ENCODE data around the gene NT5C.

Gene NT5C

DNA sequence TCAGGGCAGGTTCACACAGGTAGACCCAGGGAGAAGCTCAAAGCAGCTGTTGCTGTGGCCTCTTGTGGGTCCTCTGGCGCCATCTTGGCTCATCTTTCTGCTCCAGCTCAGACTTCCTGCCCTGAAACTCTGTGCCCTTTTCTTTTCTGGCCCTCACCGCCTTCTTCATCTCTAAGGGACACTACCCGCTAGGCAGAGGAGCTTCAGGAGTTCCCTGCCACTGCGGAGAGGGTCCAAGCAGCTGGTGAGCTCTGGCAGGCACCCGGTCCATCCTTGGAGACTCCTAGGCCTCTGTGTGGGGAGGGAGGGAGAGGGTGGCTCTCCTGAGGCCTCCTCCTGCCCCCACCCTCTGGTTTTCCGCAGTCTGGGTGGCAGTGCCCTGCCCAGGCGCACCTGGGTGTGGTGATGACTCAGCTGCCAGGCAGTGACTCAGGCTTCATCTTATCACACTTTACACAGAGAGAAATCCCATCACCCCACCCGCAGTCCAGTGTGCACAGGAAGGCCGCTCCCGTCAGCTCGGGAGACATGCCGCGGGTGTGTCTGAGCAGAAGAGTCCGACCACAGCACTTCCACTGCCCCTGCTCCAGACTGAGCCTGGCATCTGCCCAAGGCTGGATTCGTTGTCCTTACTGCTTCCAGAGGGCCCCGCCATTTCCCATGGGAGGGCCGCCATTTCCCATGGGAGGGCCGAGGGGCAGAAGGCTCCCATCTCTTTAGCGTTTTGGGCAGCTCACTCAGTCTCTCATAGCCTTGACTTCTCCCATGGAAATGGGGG lies 7.3 kb downstream of the NT5C start:
- peak; percentile 96 for FAIRE-seq
- DNase-seq (ENCODE audit: insufficient read length, low spot score): peak; percentile 97

DNA sequence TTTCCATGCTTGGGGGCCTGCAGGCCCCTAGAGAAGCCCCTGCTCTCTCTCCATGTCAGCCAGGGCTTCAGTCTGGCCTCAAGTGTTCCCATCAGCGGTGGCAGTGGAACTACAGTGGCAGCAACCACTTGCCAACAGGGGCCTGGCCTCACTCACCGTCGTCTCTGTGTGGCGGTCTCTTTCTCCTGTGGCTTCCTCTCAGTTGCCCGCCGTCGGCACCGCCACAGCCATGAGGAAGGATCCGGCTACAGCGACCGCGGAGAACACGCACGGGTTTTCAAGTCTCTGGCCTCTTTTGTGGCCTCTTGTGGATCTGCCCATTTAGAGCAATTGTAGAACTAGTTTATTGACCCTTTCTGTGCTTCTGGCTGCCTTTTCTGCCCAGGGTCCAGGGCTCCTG lies 13.2 kb downstream of the NT5C start:
- no peak for FAIRE-seq
- DNase-seq (ENCODE audit: insufficient read length, low spot score): no peak

DNA sequence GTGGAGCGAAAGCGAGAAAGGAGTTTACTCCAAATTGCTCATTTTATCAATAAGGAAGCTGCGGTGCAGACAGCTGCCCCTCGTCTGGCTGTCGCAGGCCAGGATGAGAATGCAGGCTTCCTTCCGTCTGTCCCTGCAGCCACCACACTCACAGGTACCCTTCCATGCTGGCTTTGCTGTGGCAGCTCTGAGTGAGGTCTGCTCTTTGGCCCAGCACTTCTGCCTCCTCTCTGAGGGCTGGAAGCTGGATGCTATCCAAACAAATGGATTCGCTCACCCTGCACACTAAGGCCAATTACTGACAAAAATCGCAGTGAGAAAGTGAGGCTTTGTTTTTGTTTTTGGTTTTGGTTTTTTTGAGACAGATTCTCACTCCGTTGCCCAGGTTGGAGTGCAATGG lies 14.8 kb downstream of the NT5C start:
- FAIRE-seq (no peak), DNase-seq (ENCODE audit: insufficient read length, low spot score) (no peak)

DNA sequence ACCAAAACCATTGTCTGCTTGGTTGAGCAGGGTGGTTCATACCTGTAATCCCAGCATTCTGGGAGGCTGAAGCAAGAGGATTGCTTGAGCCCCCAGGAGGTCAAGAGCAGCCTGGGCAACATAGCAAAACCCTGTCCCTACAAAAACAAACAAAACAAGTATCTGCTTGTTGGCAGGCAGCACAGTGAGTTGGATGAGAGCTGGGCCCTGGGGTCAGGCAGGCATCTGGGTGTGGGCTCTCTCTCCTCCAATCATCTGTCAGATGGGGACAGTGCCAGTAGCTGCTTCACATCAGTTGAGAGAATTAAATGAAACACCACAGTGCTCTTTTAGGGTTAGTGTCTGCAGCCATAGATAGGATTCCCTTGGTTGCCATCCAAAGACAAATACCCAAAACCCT lies 16.0 kb downstream of the NT5C start:
- FAIRE-seq: no peak
- DNase-seq (ENCODE audit: insufficient read length, low spot score): no peak

DNA sequence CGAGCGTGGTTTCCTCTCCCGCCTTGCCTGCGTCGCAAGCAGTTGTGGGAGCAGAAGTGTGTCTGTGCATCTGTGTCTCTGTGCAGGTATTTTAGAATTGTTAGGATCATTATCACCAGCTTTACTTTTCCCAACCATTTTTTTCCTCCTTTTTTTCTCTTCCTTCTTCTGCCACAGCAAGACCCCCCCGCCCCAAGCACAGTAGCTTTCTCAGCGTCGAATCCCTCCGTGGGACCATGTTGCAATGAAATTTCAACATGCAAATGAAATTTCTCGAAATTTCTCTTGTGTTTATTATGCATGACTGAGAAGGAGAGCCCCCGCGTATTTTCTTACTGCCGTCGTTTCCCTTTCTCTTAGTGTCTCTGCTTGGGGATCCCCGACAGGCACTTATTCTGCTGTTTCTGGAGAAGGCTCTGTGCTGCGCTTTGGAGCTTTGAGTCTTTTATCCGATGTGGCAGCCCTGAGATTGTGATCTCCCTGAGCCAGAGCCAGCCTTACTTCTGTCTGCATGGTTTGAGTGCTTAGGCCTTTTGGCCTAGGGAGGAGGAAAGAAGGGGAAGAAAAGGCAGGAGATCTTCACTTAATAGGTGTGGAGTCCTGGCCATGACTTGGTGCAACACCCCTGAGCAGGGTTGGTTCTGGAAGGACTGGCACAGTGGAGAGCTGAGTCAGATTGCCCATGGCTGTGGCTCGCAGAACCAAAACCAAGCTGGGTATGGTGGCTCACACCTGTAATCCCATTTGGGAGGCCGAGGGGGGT lies 16.8 kb downstream of the NT5C start:
- FAIRE-seq: no peak
- DNase-seq (ENCODE audit: insufficient read length, low spot score): no peak

DNA sequence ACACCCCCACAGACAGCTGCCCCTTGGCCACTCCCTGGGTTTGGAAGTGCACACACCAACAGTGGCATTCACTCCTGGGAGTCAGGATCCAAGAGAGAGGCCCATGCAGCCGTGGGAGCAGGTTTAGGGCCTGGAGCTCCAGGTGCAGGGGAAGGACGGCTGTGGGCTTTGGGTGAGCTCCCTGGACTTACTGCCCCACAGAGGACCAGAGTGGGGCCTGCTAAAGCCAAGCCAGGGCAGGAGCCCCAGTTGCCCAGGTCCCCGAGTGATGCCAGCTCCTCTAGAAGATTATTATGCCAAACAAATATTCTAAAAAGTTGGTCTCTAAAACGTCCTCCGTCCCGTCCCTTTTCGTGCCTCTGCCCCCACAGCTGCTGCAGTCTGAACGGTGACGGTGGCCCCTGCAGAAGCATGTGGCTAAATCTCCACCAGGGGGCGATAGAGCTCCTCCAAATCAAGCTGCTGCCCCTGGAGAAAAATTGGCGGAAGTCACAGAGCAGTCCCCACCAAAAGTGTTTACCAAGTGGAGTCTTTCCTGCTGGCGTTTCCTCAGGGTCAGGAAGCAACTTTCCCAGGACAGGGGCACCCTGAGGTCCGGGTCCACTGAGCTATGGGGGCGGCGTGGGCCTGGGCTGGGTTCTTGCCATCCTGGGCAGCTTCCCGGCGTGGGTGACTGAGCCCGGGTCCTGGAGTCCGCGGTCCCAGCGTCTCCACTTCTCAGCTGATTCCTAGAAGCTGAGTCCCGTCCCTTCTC lies 17.6 kb downstream of the NT5C start:
- FAIRE-seq: peak; percentile 86
- DNase-seq (ENCODE audit: insufficient read length, low spot score): peak; percentile 92

DNA sequence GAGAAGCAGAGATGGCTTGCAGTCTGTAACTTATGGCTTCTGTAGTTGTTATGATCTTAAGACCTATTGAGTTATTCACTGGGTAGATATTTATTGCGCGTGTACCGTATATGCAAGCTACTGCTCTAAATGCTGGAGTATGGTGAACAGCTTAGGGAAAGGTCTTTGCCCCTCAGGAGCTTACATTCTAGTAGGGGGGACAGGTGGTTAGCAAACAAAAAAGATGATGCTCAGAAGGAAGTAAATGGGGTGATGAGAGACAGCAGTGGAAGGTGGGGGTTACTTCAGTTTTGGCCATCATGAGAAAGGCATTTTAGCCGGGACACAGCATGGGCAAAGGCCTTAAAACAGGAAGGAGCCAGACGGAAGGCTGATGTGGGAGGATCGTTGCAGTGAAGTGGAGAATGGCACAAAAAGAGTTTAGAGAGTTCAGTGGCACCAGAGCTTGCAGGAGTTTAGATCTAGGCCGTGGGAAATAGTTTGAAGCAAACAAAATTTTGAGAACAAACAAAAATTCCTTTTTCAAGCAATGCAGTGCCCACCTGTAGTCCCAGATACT lies 19.7 kb downstream of the NT5C start:
- no peak for DNase-seq (ENCODE audit: insufficient read length, low spot score)
- no peak for FAIRE-seq

DNA sequence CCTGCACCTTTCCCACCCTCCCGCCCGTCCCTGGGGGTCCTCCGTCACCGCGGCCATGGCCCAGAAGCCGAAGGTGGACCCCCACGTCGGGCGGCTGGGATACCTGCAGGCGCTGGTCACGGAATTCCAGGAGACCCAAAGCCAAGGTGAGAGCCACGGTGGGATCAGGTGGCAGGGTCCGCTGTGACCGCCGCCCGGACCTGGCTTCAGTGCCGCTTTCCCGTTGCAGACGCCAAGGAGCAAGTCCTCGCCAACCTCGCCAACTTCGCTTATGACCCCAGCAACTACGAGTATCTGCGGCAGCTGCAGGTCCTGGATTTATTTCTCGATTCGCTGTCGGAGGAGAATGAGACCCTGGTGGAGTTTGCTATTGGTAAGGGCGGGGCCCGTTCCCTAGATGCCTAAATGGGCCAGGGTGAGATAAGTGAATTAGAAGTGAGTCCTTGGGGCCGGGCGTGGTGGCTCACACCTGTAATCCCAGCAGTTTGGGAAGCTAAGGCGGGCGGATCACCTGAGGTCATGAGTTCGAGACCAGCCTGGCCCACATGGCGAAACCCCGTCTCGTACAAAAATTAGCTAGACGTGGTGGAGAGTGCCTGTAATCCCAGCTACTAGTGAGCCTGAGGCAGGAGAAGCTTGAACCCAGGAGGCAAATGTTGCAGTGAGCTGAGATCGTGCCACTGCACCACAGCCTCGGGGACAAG lies 21.2 kb downstream of the NT5C start:
- FAIRE-seq: no peak
- no peak for DNase-seq (ENCODE audit: insufficient read length, low spot score)

DNA sequence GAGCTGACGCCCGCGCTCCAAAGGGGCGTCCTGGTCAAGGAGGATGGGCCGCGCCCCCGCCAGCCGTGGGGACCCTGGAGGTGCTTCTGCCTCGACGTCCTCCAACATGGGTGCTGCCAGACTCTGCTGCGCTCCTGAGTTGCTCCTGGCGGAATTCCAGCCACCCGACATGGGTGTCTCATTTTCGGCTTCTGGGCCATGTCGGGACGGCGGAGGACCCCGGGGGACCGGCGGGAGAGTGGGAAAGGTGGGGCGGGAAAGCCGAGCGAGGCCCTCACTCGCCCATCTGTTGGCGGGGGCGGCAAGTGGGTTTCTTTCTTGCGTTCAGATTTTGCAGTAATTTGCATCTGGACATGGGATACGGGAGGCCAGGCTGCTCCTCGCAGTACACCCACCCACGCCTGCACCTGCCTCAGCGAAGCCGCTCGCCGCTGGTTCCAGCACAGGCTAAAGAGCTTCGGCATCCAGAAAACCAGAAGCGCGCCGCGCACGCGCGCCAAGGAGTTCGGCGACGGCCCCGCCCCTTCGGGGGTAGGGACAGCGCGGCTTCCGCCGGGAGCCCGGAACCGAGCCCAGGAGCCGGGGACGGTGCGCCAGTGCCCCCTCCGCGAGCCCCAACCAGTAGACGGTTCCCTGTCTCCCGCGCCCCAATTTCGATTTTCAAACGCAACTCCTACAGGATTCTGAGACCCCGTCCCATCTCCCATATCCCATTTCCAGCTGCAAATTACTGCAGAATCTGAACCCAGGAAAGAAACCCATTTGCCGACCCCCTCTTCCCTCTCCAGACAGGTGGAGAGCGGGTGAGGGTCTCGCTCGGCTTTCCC lies 21.9 kb downstream of the NT5C start, which contains the start of gene ARMC7:
Gene ARMC7 (plus strand): TSS at position 563 of the 827 bp plus-strand sequence. CDS start 320 bp downstream, outside the sequence.
- FAIRE-seq (peak; percentile 95), DNase-seq (ENCODE audit: insufficient read length, low spot score) (peak; percentile 98)

DNA sequence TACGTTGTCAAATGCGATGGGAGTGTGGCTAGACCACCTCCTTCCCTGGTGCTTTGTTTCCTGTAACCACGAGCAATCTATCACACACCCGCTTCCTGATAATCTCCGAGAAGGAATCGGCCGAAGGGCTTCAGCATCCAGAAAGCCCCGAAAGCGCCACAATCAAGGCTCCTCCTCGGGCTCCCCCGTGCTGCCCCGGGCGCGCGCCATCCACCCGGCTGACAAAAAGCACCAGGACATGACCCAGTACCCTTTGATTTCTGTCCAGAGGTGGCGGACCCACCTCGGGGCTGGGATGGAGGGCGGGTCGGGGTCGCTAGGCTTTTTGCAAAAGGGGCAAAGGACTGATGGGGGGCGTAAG lies 22.5 kb downstream of the NT5C start:
- FAIRE-seq: no peak
- no peak for DNase-seq (ENCODE audit: insufficient read length, low spot score)

DNA sequence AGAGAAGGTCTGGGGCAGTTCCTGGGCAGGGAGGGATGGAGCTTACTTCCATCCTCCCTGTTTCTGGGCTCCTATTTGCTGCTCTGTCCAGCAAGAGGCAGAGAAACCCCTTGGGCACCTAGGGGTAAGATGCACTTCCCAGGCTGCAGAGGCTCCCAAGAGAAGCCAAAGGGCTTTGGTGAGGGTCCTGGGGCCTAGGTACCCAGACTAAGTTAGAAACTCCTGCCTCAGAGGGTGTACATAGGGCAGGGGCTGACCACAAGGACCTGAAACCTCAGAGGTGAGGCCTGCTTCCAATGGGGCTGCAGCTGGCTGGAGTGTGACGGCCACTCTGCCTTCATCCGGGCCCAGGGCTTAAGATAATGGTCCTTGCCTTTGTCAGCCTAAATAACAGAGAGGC lies 23.3 kb downstream of the NT5C start:
- FAIRE-seq (no peak), DNase-seq (ENCODE audit: insufficient read length, low spot score) (no peak)

DNA sequence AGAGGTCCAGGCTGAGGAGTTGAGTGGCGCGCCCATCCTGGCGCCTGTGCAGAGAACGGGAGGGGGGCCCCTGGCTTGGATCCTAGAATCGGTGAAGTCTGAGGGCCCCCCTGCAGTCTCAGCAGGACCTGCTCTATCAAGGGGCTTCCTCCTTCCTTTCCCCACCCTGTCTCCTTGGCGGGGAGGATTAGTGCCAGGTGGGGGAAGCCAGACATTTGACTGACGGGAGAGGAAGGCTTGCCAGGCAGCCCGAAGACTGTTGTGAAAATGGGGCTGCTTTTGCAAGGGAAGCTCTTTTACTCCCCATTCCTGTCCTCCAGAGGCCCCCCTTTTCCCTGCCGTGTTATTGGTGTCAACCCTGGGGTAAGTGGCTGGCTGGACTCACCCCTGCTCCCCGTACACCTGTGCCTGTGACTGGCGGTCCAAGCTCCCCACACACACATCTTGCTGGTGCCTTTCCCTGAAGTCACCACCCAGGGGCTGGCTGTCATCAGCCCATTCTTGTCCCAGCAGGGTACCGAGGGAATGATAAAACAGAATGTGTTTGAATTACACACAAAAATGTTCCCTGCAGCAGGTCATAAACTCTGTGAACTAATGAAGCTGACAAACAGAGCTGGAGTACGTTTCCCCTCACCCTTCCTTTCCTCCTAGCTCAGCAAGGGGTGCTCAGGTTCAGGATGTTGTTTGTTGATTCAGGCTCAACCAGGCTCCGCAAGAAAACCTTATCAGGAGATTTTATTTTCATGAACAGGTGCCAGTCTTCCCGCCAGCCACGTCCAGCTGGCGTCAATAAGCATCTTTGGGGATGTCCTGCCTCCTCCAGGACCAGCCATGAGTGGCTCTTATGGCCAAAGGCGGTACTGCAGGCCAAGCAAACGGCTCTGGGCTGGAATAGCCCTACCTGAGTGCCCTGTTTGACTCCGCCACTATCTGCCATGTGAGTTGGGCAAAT lies 26.1 kb downstream of the NT5C start:
- FAIRE-seq: peak; percentile 54
- peak; percentile 77 for DNase-seq (ENCODE audit: insufficient read length, low spot score)

DNA sequence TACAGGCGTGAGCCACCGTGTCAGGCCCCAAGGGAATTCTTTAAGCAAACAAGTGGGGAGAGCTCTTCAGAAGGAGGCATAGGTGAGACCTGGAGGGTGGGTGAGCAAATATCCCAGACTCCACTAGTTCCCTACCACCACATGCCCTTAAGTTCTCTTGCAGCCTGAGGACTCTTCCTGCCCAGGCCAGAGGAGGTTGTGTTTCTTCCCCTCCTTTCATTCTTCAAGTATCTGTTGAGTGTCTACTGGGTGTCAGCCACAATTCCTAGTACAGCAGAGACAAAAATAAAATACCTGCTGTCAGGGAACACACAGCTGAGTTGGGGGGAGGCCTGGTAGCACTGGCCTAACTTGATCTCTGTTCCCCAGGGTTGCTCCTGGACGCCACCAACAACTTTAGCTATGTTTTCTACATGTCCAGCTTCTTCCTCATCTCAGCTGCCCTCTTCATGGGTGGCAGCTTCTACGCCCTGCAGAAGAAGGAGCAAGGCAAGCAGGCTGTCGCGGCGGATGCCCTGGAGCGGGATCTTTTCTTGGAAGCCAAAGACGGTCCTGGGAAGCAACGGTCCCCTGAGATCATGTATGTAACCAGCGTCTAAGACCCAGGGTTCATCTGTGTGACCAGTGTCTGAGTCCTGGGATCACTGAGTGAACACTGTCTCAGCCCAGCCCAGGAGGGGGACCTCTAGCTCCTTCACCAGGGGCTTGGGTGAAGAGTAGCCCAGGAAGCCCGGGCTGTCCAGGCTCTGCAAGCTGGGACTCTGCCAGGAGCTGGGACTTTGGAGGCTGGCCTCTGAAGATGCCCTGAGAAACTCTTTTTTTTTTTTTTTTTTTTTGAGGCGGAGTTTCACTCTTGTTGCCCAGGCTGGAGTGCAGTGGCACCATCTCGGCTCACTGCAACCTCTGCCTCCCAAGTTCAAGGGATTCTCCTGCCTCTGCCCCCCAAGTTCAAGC lies 27.7 kb downstream of the NT5C start:
- no peak for DNase-seq (ENCODE audit: insufficient read length, low spot score)

DNA sequence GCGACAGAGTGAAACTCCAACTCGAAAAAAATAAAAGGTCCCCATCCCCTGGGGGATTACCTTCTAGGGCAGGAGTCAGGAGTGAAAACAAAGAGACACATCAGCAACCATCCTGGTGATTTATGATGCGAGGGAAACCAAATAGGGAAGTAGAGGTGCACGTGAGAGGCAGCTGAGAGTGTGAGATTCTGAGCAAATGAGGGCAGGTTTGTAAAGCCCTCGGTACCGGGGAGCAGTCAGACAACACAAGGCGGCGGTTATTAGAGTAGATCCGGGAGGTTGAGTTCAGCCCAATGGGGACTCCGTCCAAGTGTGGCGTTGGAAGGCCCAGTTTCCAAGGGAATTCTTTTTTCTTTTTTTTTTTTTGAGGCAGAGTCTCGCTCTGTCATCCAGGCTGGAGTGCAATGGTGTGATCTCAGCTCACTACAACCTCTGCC lies 29.1 kb downstream of the NT5C start:
- FAIRE-seq (no peak), DNase-seq (ENCODE audit: insufficient read length, low spot score) (no peak)

More for the DNA sequence above, 27.7 kb downstream of the NT5C start:
- no peak for FAIRE-seq

DNA sequence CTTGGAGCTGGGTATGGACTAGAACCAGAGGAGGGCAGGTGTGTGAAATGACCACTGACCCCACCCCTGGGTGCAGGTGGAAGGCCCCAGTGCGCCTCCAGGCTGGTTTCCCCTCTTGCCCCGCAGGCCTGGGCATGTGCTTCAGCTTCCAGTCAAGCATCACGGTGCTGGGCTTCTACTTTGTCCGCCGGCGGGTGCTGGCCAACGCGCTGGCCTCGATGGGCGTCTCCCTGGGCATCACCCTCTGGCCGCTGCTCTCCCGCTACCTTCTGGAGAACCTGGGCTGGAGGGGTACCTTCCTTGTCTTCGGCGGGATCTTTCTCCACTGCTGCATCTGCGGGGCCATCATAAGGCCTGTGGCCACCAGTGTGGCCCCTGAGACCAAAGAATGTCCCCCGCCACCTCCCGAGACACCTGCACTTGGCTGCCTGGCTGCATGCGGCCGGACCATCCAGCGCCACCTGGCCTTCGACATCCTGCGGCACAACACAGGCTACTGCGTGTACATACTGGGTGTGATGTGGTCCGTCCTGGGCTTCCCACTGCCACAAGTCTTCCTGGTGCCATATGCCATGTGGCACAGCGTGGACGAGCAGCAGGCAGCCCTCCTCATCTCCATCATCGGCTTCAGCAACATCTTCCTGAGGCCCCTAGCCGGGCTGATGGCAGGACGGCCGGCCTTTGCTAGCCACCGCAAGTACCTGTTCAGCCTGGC lies 31.5 kb downstream of the NT5C start:
- DNase-seq (ENCODE audit: insufficient read length, low spot score) (no peak), FAIRE-seq (peak; percentile 74)

DNA sequence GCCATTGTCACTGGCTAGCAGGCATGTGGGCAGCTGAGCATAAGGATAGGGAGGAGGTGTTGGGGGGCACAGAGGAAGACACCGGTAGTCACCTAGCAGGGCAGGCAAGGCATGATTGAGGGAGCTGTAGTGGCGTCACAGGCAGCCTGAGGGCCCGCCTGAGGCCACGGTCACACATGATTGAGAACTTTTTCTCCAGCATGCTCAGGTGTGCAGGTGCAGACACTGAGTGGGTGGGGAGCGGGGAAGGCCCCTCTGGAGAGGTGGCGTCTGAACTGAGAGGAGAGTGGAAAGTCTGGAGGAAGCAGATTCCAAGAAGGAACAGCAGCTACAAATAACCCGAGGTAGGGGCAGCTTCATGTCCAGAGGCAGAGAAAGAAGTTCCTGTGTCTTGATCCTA lies 32.7 kb downstream of the NT5C start:
- no peak for FAIRE-seq
- DNase-seq (ENCODE audit: insufficient read length, low spot score): no peak

DNA sequence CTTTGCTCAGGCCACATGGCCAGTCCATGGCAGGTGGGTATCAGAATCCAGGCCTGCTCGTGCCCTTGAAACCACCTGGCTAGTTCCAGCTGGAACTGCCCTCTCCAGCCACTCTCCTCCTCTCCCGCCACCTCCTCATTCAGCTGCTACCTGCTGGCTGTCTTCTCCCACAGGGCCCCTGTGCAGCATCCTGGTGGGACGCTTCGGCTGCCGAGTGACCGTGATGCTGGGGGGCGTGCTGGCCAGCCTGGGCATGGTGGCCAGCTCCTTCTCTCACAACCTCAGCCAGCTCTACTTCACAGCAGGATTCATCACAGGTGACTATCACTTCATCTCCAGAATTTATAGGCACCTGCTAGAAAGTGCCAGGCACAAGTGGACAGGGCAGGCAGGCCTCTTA lies 33.7 kb downstream of the NT5C start:
- no peak for DNase-seq (ENCODE audit: insufficient read length, low spot score)
- peak; percentile 51 for FAIRE-seq

All from HTR-8/SVneo (cell line).